GM15510 (cell line): ENCODE data around the gene MYO18A.

ENCODE experiments used
- POLR2A ChIP-seq: IDR thresholded peaks from 3 replicates; pipeline ENCODE4 v1.6.1; 2011; ENCODE audit warnings: borderline replicate concordance; ENCODE audit not compliant: insufficient read length; ENCODE audit errors: extremely low read depth

MYO18A gene

GRCh38 chr17:29112771-29113295, 67.4 kb downstream of the MYO18A start:
- no peak for TF ChIP-seq POLR2A

- no peak for TF ChIP-seq POLR2A
These were observed 68.2 kb downstream of the MYO18A start for GRCh38 chr17:29111816-29112499.

- no peak for TF ChIP-seq POLR2A
These were observed 69.8 kb downstream of the MYO18A start for GRCh38 chr17:29110372-29110757.

GRCh38 chr17:29109477-29110371, 70.5 kb downstream of the MYO18A start:
- no peak for TF ChIP-seq POLR2A

- TF ChIP-seq POLR2A, result no peak
These were observed 71.2 kb downstream of the MYO18A start for GRCh38 chr17:29108823-29109476.

GRCh38 chr17:29107933-29108822, 72.0 kb downstream of the MYO18A start:
- no peak for TF ChIP-seq POLR2A

GRCh38 chr17:29107084-29107483, 73.1 kb downstream of the MYO18A start:
- no peak for TF ChIP-seq POLR2A

GRCh38 chr17:29103341-29103740, 76.9 kb downstream of the MYO18A start:
- TF ChIP-seq POLR2A, result no peak

- no peak for TF ChIP-seq POLR2A
These were observed 77.4 kb downstream of the MYO18A start for GRCh38 chr17:29102741-29103181.

GRCh38 chr17:29102046-29102445, 78.2 kb downstream of the MYO18A start:
- no peak for TF ChIP-seq POLR2A

GRCh38 chr17:29100296-29100695, 79.9 kb downstream of the MYO18A start:
- TF ChIP-seq POLR2A, result no peak

GRCh38 chr17:29099527-29099926, 80.7 kb downstream of the MYO18A start:
- TF ChIP-seq POLR2A, result no peak

- no peak for TF ChIP-seq POLR2A
These were observed 84.1 kb downstream of the MYO18A start for GRCh38 chr17:29096094-29096493.

GRCh38 chr17:29095439-29095838, 84.8 kb downstream of the MYO18A start:
- TF ChIP-seq POLR2A, result no peak
